HFFc6 (cell line): ENCODE measurements around the gene TPK1. TPM values are rescaled to one million over a fixed set of nuclear protein-coding genes. Genes with fewer than 3 reads are reported as not detected.

Source experiments
- DNase-seq: peaks from one replicate; pipeline ENCODE4 v3.0.0-alpha.2; 2018
- H3K27ac Mint-ChIP-seq: 2 replicates; pipeline ENCODE4 v1.8.0; 2020; ENCODE audit warnings: mild to moderate bottlenecking, mixed read lengths
- H3K27me3 Mint-ChIP-seq: 2 replicates; pipeline ENCODE4 v1.8.0; 2021; ENCODE audit warnings: mild to moderate bottlenecking, moderate library complexity, mixed read lengths; ENCODE audit not compliant: insufficient read depth
- H3K36me3 Mint-ChIP-seq: 2 replicates; pipeline ENCODE4 v1.8.0; 2021; ENCODE audit warnings: low read depth, mixed read lengths
- H3K4me1 Mint-ChIP-seq: 2 replicates; pipeline ENCODE4 v1.8.0; 2020; ENCODE audit warnings: low read depth, mixed read lengths
- H3K4me3 Mint-ChIP-seq: 2 replicates; pipeline ENCODE4 v1.8.0; 2020; ENCODE audit warnings: mild to moderate bottlenecking, moderate library complexity, mixed read lengths
- H3K9me3 Mint-ChIP-seq: 2 replicates; pipeline ENCODE4 v1.8.0; 2020; ENCODE audit warnings: mild to moderate bottlenecking, mixed read lengths
- total RNA-seq, 6 experiments: library from RNA; stranded (reverse); fragmentation: NEBNext Ultra II Directional; extraction: Animal tissue kit (Norgen Biotek cat#: 25700); gene quantifications; 2 replicates in 1 of 6; 3 replicates in 5 of 6; pipeline ENCODE4 v1.2.3, GENCODE V29; 2021
- TF ChIP-seq, protein P1 (sequence below): fragments of 200-600 bp; sonication (generic); IDR thresholded peaks from 2 replicates; pipeline ENCODE4 v1.5.0; 2021; ENCODE audit warnings: antibody characterized with exemption, mild to moderate bottlenecking

The TPK1 gene
- total RNA-seq, 6 experiments from 2014 or later, result 0.11 to 0.82 (median 0.55) TPM; not detected in 2

DNA sequence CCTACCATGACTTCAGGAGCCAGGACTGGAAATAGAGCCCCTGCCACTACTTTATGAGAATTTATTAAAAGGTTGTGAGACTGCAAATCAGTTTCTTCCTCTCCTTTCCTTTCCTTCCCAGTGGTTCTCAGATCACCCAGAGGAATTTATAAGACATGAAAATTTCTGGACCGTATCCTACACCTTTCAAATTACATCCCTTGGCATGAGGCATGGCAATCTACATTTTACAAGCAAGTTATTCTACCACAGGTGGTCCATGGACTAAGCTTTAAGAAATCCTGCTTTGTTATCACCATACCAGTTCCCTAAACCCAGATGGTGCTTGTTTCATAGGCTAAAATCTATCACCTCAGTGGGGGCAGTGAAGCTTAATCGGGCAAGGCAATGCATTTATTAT, 66.5 kb downstream of the TPK1 start:
- TF ChIP-seq, protein P1, sequence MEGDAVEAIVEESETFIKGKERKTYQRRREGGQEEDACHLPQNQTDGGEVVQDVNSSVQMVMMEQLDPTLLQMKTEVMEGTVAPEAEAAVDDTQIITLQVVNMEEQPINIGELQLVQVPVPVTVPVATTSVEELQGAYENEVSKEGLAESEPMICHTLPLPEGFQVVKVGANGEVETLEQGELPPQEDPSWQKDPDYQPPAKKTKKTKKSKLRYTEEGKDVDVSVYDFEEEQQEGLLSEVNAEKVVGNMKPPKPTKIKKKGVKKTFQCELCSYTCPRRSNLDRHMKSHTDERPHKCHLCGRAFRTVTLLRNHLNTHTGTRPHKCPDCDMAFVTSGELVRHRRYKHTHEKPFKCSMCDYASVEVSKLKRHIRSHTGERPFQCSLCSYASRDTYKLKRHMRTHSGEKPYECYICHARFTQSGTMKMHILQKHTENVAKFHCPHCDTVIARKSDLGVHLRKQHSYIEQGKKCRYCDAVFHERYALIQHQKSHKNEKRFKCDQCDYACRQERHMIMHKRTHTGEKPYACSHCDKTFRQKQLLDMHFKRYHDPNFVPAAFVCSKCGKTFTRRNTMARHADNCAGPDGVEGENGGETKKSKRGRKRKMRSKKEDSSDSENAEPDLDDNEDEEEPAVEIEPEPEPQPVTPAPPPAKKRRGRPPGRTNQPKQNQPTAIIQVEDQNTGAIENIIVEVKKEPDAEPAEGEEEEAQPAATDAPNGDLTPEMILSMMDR, result no peak
- H3K27me3 Mint-ChIP-seq, result no peaks in the 10 kb centered on the region
- H3K4me3 Mint-ChIP-seq, result no peak overlapping the region

DNA sequence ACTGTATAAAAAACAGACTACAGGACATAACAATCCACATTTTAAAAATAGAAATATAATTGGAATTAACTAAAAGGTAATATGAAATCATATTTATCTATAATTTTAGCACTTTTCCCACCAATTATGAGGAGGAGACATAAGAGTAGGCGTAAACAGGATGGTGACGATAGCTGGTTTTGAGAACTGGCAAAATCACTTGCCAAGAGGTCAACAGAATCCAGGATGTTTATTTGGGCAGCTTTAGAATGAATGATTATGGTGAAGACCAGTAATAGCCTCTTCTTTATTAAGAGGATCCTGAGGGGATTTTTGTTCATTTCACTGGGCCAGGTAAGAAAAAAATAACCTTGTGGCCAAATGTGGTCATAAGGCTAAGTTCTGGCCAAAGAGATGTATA, 67.2 kb downstream of the TPK1 start:
- H3K9me3 Mint-ChIP-seq, result peaks cover 25% of the 10 kb centered on the region
- TF ChIP-seq, protein P1, result no peak
- H3K27me3 Mint-ChIP-seq, result no peaks in the 10 kb centered on the region
- H3K4me1 Mint-ChIP-seq, result no peaks in the 10 kb centered on the region
- no peak overlapping the region for H3K27ac Mint-ChIP-seq
- H3K36me3 Mint-ChIP-seq, result peaks cover 7% of the 10 kb centered on the region; the same call in 1 of the 2 replicates
- no peak overlapping the region for H3K4me3 Mint-ChIP-seq
- DNase-seq, result no peak

More for the DNA sequence above, 66.5 kb downstream of the TPK1 start:
- no peaks in the 10 kb centered on the region for H3K4me1 Mint-ChIP-seq
- H3K36me3 Mint-ChIP-seq, result peaks cover 7% of the 10 kb centered on the region; the same call in 1 of the 2 replicates
- H3K9me3 Mint-ChIP-seq, result peaks cover 23% of the 10 kb centered on the region
- no peak for DNase-seq
- no peak overlapping the region for H3K27ac Mint-ChIP-seq

DNA sequence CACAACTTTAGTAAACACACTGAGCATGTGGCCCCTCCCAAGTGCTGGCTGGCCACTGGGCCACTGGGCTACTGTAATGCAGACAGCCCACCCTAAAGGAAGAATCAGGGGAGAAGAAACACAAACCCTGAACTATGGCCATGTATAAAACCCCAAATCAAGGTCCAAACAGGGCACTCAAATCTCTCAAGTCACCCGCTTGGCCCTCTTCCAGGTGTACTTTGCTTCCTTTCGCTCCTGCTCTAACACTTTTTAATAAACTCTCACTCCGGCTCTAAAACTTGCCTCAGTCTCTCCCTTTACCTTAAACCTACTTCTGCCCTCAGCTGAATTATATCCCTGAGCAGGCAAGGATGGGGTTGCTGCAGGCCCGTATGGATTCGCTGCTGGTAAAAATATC, 72.6 kb downstream of the TPK1 start:
- Mint-ChIP-seq H3K27me3 (no peaks in the 10 kb centered on the region; the same call in 1 of the 2 replicates), H3K9me3 (peaks cover 47% of the 10 kb centered on the region), H3K36me3 (peaks cover 7% of the 10 kb centered on the region; the same call in 1 of the 2 replicates), H3K27ac (no peak overlapping the region), H3K4me3 (no peak overlapping the region), H3K4me1 (no peaks in the 10 kb centered on the region)
- DNase-seq, result no peak
- TF ChIP-seq, protein P1, result no peak

DNA sequence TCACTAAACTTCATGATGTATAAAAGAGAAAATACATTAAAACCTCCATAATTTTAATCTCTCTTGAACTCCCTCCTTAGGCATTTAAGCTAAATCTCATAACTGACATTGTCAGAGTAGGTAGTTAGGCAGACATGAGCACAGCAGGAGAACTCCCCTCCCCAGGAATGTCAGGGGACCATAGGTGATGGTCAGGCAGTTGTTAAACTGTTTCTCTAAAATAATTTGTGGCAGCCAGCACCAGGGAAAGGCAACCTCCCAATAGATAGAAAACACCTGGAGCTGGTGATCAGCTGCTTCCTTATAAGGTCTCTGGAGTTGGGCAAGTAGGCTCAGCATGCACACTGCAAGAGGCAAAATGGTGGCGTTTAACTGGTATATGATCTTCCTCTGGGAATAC, 73.0 kb downstream of the TPK1 start:
- Mint-ChIP-seq H3K4me3 (no peak overlapping the region), H3K27ac (no peak overlapping the region), H3K4me1 (no peaks in the 10 kb centered on the region), H3K36me3 (peaks cover 7% of the 10 kb centered on the region; the same call in 1 of the 2 replicates), H3K27me3 (no peaks in the 10 kb centered on the region; the same call in 1 of the 2 replicates), H3K9me3 (peaks cover 47% of the 10 kb centered on the region)
- TF ChIP-seq, protein P1, result no peak
- DNase-seq, result no peak

DNA sequence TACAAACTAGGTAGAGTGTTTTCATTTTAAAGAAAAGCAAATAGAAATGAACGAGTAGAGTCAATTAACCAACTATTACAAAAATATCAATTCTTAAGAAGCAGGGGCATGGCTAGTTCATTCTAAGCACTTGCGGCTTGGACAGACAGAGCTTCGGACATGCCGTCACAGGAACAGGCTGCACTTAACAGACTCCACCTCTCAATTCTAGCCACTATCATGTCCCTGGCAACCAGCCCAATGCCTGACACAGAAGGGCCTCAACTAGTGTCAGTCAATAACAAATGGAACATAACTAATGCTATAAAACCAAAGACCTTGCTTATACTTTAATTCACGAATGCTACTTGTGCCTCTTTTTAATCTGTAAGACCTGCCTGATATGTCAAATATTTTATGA, 74.4 kb downstream of the TPK1 start:
- Mint-ChIP-seq H3K27me3 (no peaks in the 10 kb centered on the region; the same call in 1 of the 2 replicates), H3K27ac (no peak overlapping the region), H3K4me1 (no peaks in the 10 kb centered on the region), H3K4me3 (no peak overlapping the region), H3K9me3 (peaks cover 40% of the 10 kb centered on the region), H3K36me3 (no peaks in the 10 kb centered on the region; the same call in 1 of the 2 replicates)
- TF ChIP-seq, protein P1, result no peak
- no peak for DNase-seq
